Karpas-422 (cell line): Measurements from ENCODE around the gene ZNF701. TPM values are rescaled to one million over a fixed set of nuclear protein-coding genes. Genes with fewer than 3 reads are reported as not detected.
A peak's percentile ranks its signal among the peaks of the same experiment; 100 is the strongest.
"Not testable (repeated sequence)": the region's sequence is repeated elsewhere in the genome, so short reads cannot be mapped to it uniquely, and the experiment has no call there.

ENCODE experiments used
- DNase-seq: peaks from one replicate; pipeline ENCODE4 v3.0.0-alpha.2; 2015
- H2AFZ ChIP-seq: fragments of 200-600 bp; sonication (generic); 2 replicates; pipeline ENCODE4 v1.6.1; 2014; ENCODE audit warnings: antibody characterized with exemption, low read length, mixed read lengths
- H3K27ac ChIP-seq: fragments of 200-600 bp; sonication (generic); 2 replicates; pipeline ENCODE4 v1.5.1; 2014; ENCODE audit warnings: mild to moderate bottlenecking, low read length, moderate library complexity
- H3K27me3 ChIP-seq: fragments of 200-600 bp; sonication (generic); 2 replicates; pipeline ENCODE4 v1.6.1; 2014; ENCODE audit warnings: low read length, mixed read lengths
- H3K36me3 ChIP-seq: fragments of 200-600 bp; sonication (generic); 2 replicates; pipeline ENCODE4 v1.6.1; 2014; ENCODE audit warnings: low read length, mixed read lengths; ENCODE audit not compliant: insufficient read depth
- H3K4me1 ChIP-seq: fragments of 200-600 bp; sonication (generic); 2 replicates; pipeline ENCODE4 v1.6.1; 2014; ENCODE audit warnings: mild to moderate bottlenecking, low read length, mixed read lengths
- H3K4me2 ChIP-seq: fragments of 200-600 bp; sonication (generic); 2 replicates; pipeline ENCODE4 v1.6.1; 2014; ENCODE audit warnings: low read length, low read depth, mild to moderate bottlenecking; ENCODE audit not compliant: poor library complexity, severe bottlenecking
- H3K4me3 ChIP-seq: fragments of 200-600 bp; sonication (generic); 2 replicates; pipeline ENCODE4 v1.5.1; 2014; ENCODE audit warnings: mild to moderate bottlenecking, antibody characterized with exemption, low read length, mixed read lengths
- H3K79me2 ChIP-seq: fragments of 200-600 bp; sonication (generic); 2 replicates; pipeline ENCODE4 v1.6.1; 2014; ENCODE audit warnings: mild to moderate bottlenecking, low read length, mixed read lengths
- H3K9ac ChIP-seq: fragments of 200-600 bp; sonication (generic); 2 replicates; pipeline ENCODE4 v1.6.0; 2014; ENCODE audit warnings: low read length
- H3K9me2 ChIP-seq: fragments of 200-600 bp; sonication (generic), shearing (Covaris generic); replicated peaks from 2 replicates; pipeline ENCODE4 v1.6.0; 2014; ENCODE audit warnings: mild to moderate bottlenecking, low read length, moderate library complexity; ENCODE audit not compliant: insufficient read depth
- H3K9me3 ChIP-seq: fragments of 300-700, 200-600 bp; sonication (generic); 2 replicates; pipeline ENCODE4 v1.6.1; 2014; ENCODE audit warnings: low read length, mixed read lengths
- H4K20me1 ChIP-seq: fragments of 200-600 bp; sonication (generic); 2 replicates; pipeline ENCODE4 v1.6.1; 2014; ENCODE audit warnings: mild to moderate bottlenecking, antibody characterized with exemption, low read length, low read depth; ENCODE audit not compliant: insufficient read depth
- total RNA-seq: library from RNA; depleted of rRNA; stranded (reverse); fragments of >200 nt; shearing (Covaris generic); gene quantifications from 2 replicates; pipeline ENCODE4 v1.2.3, GENCODE V29; 2014; ENCODE audit warnings: low replicate concordance

The ZNF701 gene
- total RNA-seq, 1 experiment from 2014 or later, result 43.8 TPM

GRCh38 chr19:52535385-52535770, 34.7 kb upstream of the ZNF701 start:
- not testable (repeated sequence) for H3K9me3 ChIP-seq, H3K27ac ChIP-seq, DNase-seq, H4K20me1 ChIP-seq, H3K9me2 ChIP-seq, H3K27me3 ChIP-seq, H2AFZ ChIP-seq
- peak overlapping the region; percentile 71 for H3K4me3 ChIP-seq
- peak overlapping the region; percentile 72 for H3K9ac ChIP-seq
- H3K4me1 ChIP-seq, result peaks cover 14% of the 10 kb centered on the region; the same call in 1 of the 2 replicates
- peaks cover 44% of the 10 kb centered on the region for H3K36me3 ChIP-seq
- peaks cover 93% of the 10 kb centered on the region for H3K79me2 ChIP-seq
- peak overlapping the region; percentile 76 for H3K4me2 ChIP-seq

DNA sequence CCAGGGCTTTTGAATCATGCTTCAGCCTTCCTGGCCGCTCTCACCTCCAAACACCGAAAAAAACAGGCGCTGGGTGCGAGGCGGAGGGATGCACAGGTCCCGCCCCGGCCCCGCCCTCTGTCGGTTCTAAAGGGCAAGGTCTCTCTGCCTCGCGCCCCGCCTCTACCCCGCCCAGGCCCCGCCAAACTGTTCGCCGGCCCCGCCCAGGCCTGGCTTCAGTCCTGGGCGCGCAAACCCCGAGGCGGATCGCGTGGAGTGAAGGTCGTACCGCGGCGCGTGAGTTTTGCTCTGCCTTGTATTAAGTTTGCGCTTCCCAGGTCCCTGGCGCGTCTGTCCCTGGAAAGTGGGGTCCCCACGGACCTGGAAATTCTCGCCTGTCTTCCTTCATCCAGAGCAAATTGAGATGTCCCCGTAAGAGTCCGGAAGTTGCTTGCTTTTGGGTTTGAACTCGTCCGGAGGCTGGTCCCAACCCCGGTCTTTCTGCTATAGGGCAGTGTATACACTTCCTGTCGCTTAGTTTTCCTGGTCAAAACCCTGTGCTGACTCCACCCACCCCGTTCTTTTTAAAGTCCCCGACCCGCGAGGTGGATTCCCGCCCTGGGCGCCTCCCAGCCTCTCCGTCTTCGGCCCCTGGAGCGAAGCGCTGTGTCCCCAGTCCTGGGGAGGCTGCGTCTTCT, 34.2 kb upstream of the ZNF701 start:
- peak overlapping the region; percentile 76 for H3K4me2 ChIP-seq
- H3K27me3 ChIP-seq, result no peaks in the 10 kb centered on the region
- peak overlapping the region; percentile 71 for H3K4me3 ChIP-seq
- peak overlapping the region; percentile 10; the same call in 1 of the 2 replicates for H3K27ac ChIP-seq
- H3K4me1 ChIP-seq, result peaks cover 14% of the 10 kb centered on the region; the same call in 1 of the 2 replicates
- no peaks in the 10 kb centered on the region for H4K20me1 ChIP-seq
- no peaks in the 10 kb centered on the region for H3K9me3 ChIP-seq
- peaks cover 45% of the 10 kb centered on the region for H3K36me3 ChIP-seq
- H2AFZ ChIP-seq, result no peak overlapping the region; the same call in 1 of the 2 replicates
- H3K9me2 ChIP-seq, result no peaks in the 10 kb centered on the region
- H3K79me2 ChIP-seq, result peaks cover 93% of the 10 kb centered on the region
- peak overlapping the region; percentile 72 for H3K9ac ChIP-seq
- DNase-seq, result peak; percentile 96

DNA sequence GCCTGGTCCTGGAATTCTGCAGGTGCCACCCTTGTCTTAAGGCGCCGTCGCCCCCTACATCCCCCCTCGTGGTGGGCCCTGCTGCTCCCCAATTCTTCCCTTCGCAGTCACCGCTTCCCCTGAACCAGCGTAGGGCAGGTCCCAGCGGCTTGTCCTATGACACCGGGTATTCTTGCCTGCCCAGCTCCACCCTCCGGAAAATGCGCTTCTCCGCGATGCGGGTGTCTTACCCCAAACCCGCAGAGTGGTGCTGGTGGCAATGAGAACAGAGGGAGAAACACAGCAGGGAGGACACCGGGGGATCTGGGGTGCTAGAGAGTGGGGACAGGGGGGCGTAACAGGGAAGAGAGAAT, 33.7 kb upstream of the ZNF701 start:
- Histone ChIP-seq H2AFZ (no peak overlapping the region; the same call in 1 of the 2 replicates), H3K4me3 (peak overlapping the region; percentile 71), H3K27ac (no peak overlapping the region; the same call in 1 of the 2 replicates), H3K36me3 (peaks cover 48% of the 10 kb centered on the region), H3K4me1 (peaks cover 14% of the 10 kb centered on the region; the same call in 1 of the 2 replicates), H3K9ac (peak overlapping the region; percentile 72), H3K9me3 (no peaks in the 10 kb centered on the region), H3K27me3 (no peaks in the 10 kb centered on the region), H3K4me2 (peak overlapping the region; percentile 76), H3K79me2 (peaks cover 95% of the 10 kb centered on the region), H4K20me1 (no peaks in the 10 kb centered on the region), H3K9me2 (no peaks in the 10 kb centered on the region)
- no peak for DNase-seq

GRCh38 chr19:52538815-52539214, 31.3 kb upstream of the ZNF701 start:
- not testable (repeated sequence) for H3K9me3 ChIP-seq, H3K9me2 ChIP-seq, H3K27ac ChIP-seq, H3K9ac ChIP-seq, H3K4me2 ChIP-seq, DNase-seq, H4K20me1 ChIP-seq, H3K27me3 ChIP-seq, H2AFZ ChIP-seq, H3K4me3 ChIP-seq
- Histone ChIP-seq H3K4me1 (peaks cover 14% of the 10 kb centered on the region; the same call in 1 of the 2 replicates), H3K79me2 (peaks cover 88% of the 10 kb centered on the region), H3K36me3 (peaks cover 56% of the 10 kb centered on the region)

- DNase-seq, H3K27me3 ChIP-seq, H3K4me3 ChIP-seq, H3K4me2 ChIP-seq, H4K20me1 ChIP-seq, H3K9me3 ChIP-seq, H3K27ac ChIP-seq, H3K9me2 ChIP-seq, H2AFZ ChIP-seq, H3K9ac ChIP-seq, H3K4me1 ChIP-seq: not testable (repeated sequence)
- Histone ChIP-seq H3K36me3 (peaks cover 78% of the 10 kb centered on the region), H3K79me2 (peaks cover 85% of the 10 kb centered on the region)
Observed at GRCh38 chr19:52541176-52541575, 28.9 kb upstream of the ZNF701 start.

GRCh38 chr19:52541608-52542007, 28.5 kb upstream of the ZNF701 start:
- H3K27me3 ChIP-seq, result no peaks in the 10 kb centered on the region
- H3K4me2 ChIP-seq, result no peak overlapping the region
- no peak overlapping the region for H3K9ac ChIP-seq
- H3K4me1 ChIP-seq, result 0 out of 2 replicates have a peak, but pooled peaks cover under 1% of the 10 kb centered on the region
- H3K36me3 ChIP-seq, result peaks cover 82% of the 10 kb centered on the region
- no peaks in the 10 kb centered on the region for H3K9me2 ChIP-seq
- no peaks in the 10 kb centered on the region for H4K20me1 ChIP-seq
- H3K9me3 ChIP-seq, result peaks cover 9% of the 10 kb centered on the region
- peaks cover 83% of the 10 kb centered on the region for H3K79me2 ChIP-seq
- DNase-seq, result no peak
- H3K4me3 ChIP-seq, result no peak overlapping the region
- H3K27ac ChIP-seq, result no peak overlapping the region
- no peak overlapping the region for H2AFZ ChIP-seq

- not testable (repeated sequence) for H3K9me3 ChIP-seq, H3K9me2 ChIP-seq, H3K9ac ChIP-seq, H3K27ac ChIP-seq, H2AFZ ChIP-seq, H3K4me1 ChIP-seq, H4K20me1 ChIP-seq, H3K4me3 ChIP-seq, DNase-seq, H3K27me3 ChIP-seq, H3K4me2 ChIP-seq
- Histone ChIP-seq H3K36me3 (peaks cover 86% of the 10 kb centered on the region), H3K79me2 (peaks cover 77% of the 10 kb centered on the region)
Observed at GRCh38 chr19:52542541-52542940, 27.5 kb upstream of the ZNF701 start.

DNA sequence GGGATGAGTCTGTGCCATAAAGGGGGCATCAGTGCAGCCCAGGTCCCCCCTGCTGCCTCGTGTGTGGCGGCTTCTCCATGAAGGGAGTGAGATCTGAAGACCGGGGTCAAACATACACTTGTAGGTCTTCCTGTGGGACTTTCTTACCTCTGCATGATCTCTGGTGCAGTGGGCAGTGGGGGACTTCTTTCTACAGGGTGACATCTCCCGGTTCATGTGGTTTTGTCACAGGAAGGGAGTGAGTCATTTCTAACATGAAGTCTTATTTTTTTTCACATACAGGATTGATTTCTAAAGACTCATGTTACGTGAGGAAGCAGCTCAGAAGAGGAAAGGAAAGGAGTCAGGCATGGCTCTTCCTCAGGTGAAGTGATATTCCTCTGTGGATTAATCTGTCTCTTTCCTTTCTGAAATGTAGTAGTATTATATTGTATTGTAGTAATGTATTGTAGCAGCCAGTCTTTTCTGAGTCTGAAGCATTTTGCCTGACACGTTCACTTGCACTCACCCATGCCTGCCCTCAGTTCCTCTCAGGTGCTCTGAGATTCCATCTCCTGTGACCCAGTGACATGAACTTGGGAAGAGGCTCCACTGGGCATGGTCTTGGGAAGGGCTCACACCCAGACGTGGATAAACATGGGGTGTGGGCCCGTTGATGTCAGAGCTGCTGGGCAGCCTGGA, 27.0 kb upstream of the ZNF701 start:
- no peak for DNase-seq
- Histone ChIP-seq H3K9me3 (peaks cover 9% of the 10 kb centered on the region), H3K9ac (no peak overlapping the region), H2AFZ (no peak overlapping the region), H3K27ac (no peak overlapping the region), H3K4me3 (no peak overlapping the region), H3K27me3 (no peaks in the 10 kb centered on the region), H3K36me3 (peaks cover 90% of the 10 kb centered on the region), H4K20me1 (no peaks in the 10 kb centered on the region), H3K9me2 (no peaks in the 10 kb centered on the region), H3K79me2 (peaks cover 72% of the 10 kb centered on the region), H3K4me2 (no peak overlapping the region), H3K4me1 (no peaks in the 10 kb centered on the region)
